Measurements from ENCODE around the gene SFMBT2. TPM values are rescaled to one million over a fixed set of nuclear protein-coding genes. Genes with fewer than 3 reads are reported as not detected.

The SFMBT2 gene
- total RNA-seq: 10 to 100 TPM in 2 of 4 donors, 1 to 10 TPM in 2; 7.1 to 13.2 (median 9.0) TPM

DNA sequence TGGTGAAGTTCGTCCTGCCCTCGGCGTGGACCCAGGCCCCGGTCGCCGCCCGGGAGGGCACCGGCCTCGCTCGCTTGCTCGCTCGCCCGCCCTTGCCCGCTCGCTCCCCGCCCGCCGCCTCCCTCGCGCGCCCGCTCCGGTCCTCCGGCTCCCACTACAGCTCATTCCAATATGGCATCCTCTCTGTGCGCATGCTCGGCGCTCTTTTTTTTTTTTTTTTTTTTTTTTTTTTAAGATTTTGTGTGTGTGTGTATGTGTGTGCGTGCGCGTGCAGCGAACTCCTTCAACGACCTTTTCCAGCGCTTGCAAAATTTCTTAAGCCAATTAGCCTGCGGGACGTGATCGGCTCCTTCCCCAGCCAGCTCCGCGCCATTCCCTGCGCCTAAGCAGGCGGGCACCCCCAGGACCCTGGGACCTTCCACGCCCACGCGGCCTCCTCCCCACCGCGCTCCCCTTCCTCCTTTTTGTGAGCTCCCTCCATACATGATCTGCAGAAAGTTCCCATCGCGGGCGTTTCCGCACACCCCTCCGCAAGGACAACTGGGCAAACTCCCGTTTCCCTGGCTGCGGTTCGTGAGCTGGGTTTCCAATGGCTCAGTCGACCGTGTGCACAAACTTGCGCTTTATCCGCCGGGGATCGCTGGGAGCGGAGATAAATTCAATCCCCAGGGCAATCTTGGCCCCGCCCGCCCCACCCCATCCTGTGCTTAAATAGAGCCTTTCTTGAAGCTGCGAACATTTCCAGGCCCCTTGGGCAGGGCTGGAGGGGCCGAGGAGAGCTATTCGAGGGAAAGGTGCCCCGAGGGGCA, at the start of gene SFMBT2:
SFMBT2 (minus strand) TSS at position 173 of the 809 bp plus-strand sequence. CDS start 29,136 bp downstream, outside the sequence.
- Histone ChIP-seq H3K9me3 (no peaks in the 10 kb centered on the region), H3K4me3 (replicated peaks in 1 of 3) (peak within 1 kb of the TSS; percentile 19 to 60 (median 45)), H3K36me3 (no peaks in the 10 kb centered on the region), H3K27me3 (no peaks in the 10 kb centered on the region), H3K27ac (peak within 1 kb of the TSS; percentile 60 to 88 (median 68)), H3K4me1 (peaks cover 22 to 25% of the 10 kb centered on the region in 2 donors)
- intact Hi-C loops (cut with DNase I): loop anchor here (5.0 to 10.0 kb wide), 2 partner anchors 149 to 496 kb away; no protein-coding TSS in a partner anchor
- peak; percentile 74 to 76 for DNase-seq
- TF ChIP-seq CTCF (IDR thresholded peaks at IDR 0.05) (peak in 1 of 6 experiments; percentile 17), POLR2A (IDR thresholded peaks at IDR 0.05) (peak in 1 of 2 donors; percentile 44)
- 0 to 2% methylated on average over 52 to 66 of the region's 66 CpGs for WGBS, 2 donors

GRCh38 chr10:7460006-7460405, 49.2 kb upstream of the SFMBT2 start:
- DNase-seq: no peak
- TF ChIP-seq POLR2A (IDR thresholded peaks at IDR 0.05) (no peak), CTCF (IDR thresholded peaks at IDR 0.05) (no peak)
- 88 to 91% methylated on average over 6 of the region's 6 CpGs for WGBS, 2 donors

GRCh38 chr10:7458556-7458955, 47.7 kb upstream of the SFMBT2 start:
- Histone ChIP-seq H3K36me3 (no peaks in the 10 kb centered on the region), H3K4me3 (replicated peaks in 1 of 3) (no peak overlapping the region), H3K27me3 (no peaks in the 10 kb centered on the region), H3K27ac (no peak overlapping the region), H3K4me1 (no peaks in the 10 kb centered on the region), H3K9me3 (no peaks in the 10 kb centered on the region)
- DNase-seq: no peak
- TF ChIP-seq CTCF (IDR thresholded peaks at IDR 0.05) (no peak), POLR2A (IDR thresholded peaks at IDR 0.05) (no peak)
- 78 to 79% methylated on average over 2 of the region's 2 CpGs for WGBS, 2 donors
- intact Hi-C loops (cut with DNase I): no loop called here

More at GRCh38 chr10:7460006-7460405, 49.2 kb upstream of the SFMBT2 start:
- H3K27ac ChIP-seq: no peak overlapping the region
- no peaks in the 10 kb centered on the region for H3K27me3 ChIP-seq
- H3K4me1 ChIP-seq: no peaks in the 10 kb centered on the region
- intact Hi-C loops (cut with DNase I): no loop called here
- H3K9me3 ChIP-seq: no peaks in the 10 kb centered on the region
- no peaks in the 10 kb centered on the region for H3K36me3 ChIP-seq
- no peak overlapping the region for H3K4me3 ChIP-seq (replicated peaks in 1 of 3)

GRCh38 chr10:7457478-7458316, 46.9 kb upstream of the SFMBT2 start:
- Histone ChIP-seq H3K9me3 (no peaks in the 10 kb centered on the region), H3K27me3 (no peaks in the 10 kb centered on the region), H3K27ac (no peak overlapping the region), H3K4me1 (no peaks in the 10 kb centered on the region), H3K4me3 (replicated peaks in 1 of 3) (no peak overlapping the region), H3K36me3 (no peaks in the 10 kb centered on the region)
- TF ChIP-seq CTCF (IDR thresholded peaks at IDR 0.05): no peak
- TF ChIP-seq POLR2A (IDR thresholded peaks at IDR 0.05): no peak
- WGBS, 2 donors: 84 to 86% methylated on average over 14 of the region's 14 CpGs
- no peak for DNase-seq
- intact Hi-C loops (cut with DNase I): no loop called here
